ENCODE measurements around the gene MINDY4.

GRCh38 chr7:30785786-30786185, 14.6 kb downstream of the MINDY4 start:
- no peak for TF ChIP-seq CTCF (conservative IDR thresholded peaks at IDR 0.05 in 1 of 2, IDR thresholded peaks at IDR 0.05 in 1 of 2; ENCODE audit: extremely low read depth in 1 of 2, insufficient read depth in 1 of 2, low read depth in 1 of 2, low read length in 2 of 2)
- TF ChIP-seq EZH2 (IDR thresholded peaks at IDR 0.05; ENCODE audit: borderline replicate concordance, low read length), result no peak
